Measurements from ENCODE around the gene CYTH3. TPM values are rescaled to one million over a fixed set of nuclear protein-coding genes. Genes with fewer than 3 reads are reported as not detected.

CYTH3 gene, protein sequence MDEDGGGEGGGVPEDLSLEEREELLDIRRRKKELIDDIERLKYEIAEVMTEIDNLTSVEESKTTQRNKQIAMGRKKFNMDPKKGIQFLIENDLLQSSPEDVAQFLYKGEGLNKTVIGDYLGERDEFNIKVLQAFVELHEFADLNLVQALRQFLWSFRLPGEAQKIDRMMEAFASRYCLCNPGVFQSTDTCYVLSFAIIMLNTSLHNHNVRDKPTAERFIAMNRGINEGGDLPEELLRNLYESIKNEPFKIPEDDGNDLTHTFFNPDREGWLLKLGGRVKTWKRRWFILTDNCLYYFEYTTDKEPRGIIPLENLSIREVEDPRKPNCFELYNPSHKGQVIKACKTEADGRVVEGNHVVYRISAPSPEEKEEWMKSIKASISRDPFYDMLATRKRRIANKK
- total RNA-seq (2022): 27.8 and 29.1 TPM in 2 replicates
- Bru-seq, nascent RNA: percentile 66 among the genes with signal in this experiment
- BruChase-seq, experiment 1, labeled RNA remaining after a 2-hour chase: percentile 71 among the genes with signal in this experiment
- percentile 73 among the genes with signal in this experiment for BruChase-seq, experiment 2, labeled RNA remaining after a 6-hour chase
- long read RNA-seq, full-length matches to known transcripts: 13 of 25 reads
- long read RNA-seq, partial matches to known transcripts: 5 of 25 reads
- long read RNA-seq, other reads (novel, unspliced or antisense): 7 of 25 reads

DNA sequence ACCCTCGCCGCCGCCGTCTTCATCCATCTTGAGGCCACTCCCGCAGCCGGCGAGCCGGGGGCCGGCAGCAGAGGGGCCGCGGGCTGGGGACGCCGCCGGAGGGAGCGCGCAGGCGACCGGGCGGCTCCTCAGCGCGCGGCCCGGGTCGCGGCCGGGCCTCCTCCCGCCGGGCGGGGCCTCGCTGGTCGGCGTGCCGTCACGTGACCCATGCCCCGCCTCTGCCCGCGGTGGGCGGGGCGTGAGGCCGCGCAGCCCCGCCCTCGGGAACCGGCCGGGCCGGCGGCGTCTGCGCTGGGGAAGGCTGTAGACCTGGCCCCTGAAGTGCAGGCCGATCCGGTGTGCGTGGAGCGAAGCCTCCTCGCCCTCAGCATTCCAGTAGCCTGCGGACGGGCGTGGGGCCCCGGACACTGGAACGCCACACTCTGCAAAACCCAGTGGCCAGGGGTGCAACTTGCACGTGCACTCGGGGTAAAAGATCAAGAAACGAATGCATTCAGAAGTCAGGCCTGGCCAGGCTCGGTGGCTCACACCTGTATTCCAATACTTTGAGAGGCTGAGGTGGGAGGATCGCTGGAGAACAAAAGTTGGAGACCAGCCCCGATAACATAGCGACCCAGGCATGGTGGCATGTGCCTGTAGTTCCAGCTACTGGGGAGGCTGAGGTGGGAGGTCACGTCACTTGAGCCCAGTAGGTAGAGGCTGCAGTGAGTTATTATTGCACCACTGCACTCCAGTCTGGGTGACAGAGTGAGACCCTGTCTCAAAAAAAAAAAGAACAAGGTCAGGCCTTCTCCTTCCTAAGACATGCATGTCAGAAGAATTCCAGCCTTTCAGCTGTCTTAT lies at the start of gene CYTH3:
CYTH3 (minus strand) TSS at position 144 of the 843 bp plus-strand sequence; CDS start at position 27, 117 bp downstream.
- H3K27ac Mint-ChIP-seq (ENCODE audit: unreplicated experiment): peak within 1 kb of the TSS; percentile 88
- CTCF ChIA-PET: no interaction called here
- no peaks in the 10 kb centered on the region for H3K9me3 ChIP-seq
- H3K27me3 ChIP-seq (replicated peaks; ENCODE audit: control insufficient read depth, insufficient read depth, low read length): no peaks in the 10 kb centered on the region
- peaks cover 42% of the 10 kb centered on the region for H3K4me1 Mint-ChIP-seq (ENCODE audit: low read depth, unreplicated experiment)
- H3K27me3 Mint-ChIP-seq (ENCODE audit: insufficient read depth, unreplicated experiment): peaks cover 5% of the 10 kb centered on the region
- no TSS peak for BruUV-seq (replicated peaks)
- DNase-seq: peak; percentile 81 to 95
- intact Hi-C loops (cut with micrococcal nuclease; ENCODE audit: unreplicated experiment): no loop called here
- peaks cover 71% of the 10 kb centered on the region for H3K4me1 ChIP-seq
- TF ChIP-seq, protein P1, sequence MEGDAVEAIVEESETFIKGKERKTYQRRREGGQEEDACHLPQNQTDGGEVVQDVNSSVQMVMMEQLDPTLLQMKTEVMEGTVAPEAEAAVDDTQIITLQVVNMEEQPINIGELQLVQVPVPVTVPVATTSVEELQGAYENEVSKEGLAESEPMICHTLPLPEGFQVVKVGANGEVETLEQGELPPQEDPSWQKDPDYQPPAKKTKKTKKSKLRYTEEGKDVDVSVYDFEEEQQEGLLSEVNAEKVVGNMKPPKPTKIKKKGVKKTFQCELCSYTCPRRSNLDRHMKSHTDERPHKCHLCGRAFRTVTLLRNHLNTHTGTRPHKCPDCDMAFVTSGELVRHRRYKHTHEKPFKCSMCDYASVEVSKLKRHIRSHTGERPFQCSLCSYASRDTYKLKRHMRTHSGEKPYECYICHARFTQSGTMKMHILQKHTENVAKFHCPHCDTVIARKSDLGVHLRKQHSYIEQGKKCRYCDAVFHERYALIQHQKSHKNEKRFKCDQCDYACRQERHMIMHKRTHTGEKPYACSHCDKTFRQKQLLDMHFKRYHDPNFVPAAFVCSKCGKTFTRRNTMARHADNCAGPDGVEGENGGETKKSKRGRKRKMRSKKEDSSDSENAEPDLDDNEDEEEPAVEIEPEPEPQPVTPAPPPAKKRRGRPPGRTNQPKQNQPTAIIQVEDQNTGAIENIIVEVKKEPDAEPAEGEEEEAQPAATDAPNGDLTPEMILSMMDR (IDR thresholded peaks at IDR 0.05; ENCODE audit: insufficient read depth in 1 of 2, low read depth in 1 of 2, low read length in 1 of 2, severe bottlenecking in 1 of 2, unreplicated experiment in 1 of 2): no peak
- H3K4me3 Mint-ChIP-seq (ENCODE audit: unreplicated experiment): peak within 1 kb of the TSS; percentile 99
- peaks cover 7% of the 10 kb centered on the region for H3K9me3 Mint-ChIP-seq (ENCODE audit: unreplicated experiment)
- POLR2A ChIA-PET: no interaction called here
- peaks cover 34% of the 10 kb centered on the region for H3K36me3 Mint-ChIP-seq (ENCODE audit: insufficient read depth, unreplicated experiment)
- peak within 1 kb of the TSS; percentile 79 for H3K4me3 ChIP-seq (ENCODE audit: low read depth, low read length)
- no peaks in the 10 kb centered on the region for H3K36me3 ChIP-seq (ENCODE audit: control insufficient read depth, insufficient read depth, low read length)

DNA sequence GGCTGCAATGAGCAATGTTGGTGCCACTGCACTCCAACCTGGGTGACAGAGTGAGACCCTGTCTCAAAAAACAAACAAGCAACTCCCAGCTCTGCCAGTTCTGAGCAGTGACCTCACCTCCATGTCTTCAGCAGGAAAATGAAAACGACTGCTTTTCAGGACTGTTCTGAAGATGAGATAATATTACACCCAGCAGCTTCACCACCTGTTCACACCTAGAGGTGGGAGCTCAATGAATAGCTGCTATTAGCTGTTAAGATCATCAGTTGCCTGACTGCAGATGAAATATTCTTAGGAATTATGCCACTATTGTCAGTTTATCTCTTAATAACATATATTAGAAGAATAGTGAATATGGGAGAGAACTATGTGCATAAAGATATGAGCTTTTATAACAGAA lies 48.4 kb upstream of the CYTH3 start:
- no peaks in the 10 kb centered on the region for H3K27me3 ChIP-seq (replicated peaks; ENCODE audit: control insufficient read depth, insufficient read depth, low read length)
- no peak overlapping the region for H3K4me3 ChIP-seq (ENCODE audit: low read depth, low read length)
- no peaks in the 10 kb centered on the region for H3K9me3 ChIP-seq
- Mint-ChIP-seq H3K4me3 (ENCODE audit: unreplicated experiment) (no peak overlapping the region), H3K36me3 (ENCODE audit: insufficient read depth, unreplicated experiment) (no peaks in the 10 kb centered on the region), H3K27me3 (ENCODE audit: insufficient read depth, unreplicated experiment) (no peaks in the 10 kb centered on the region), H3K4me1 (ENCODE audit: low read depth, unreplicated experiment) (peaks cover 5% of the 10 kb centered on the region), H3K27ac (ENCODE audit: unreplicated experiment) (no peak overlapping the region), H3K9me3 (ENCODE audit: unreplicated experiment) (no peaks in the 10 kb centered on the region)
- POLR2A ChIA-PET: no interaction called here
- intact Hi-C loops (cut with micrococcal nuclease; ENCODE audit: unreplicated experiment): loop anchor here (5.0 kb wide), 1 partner anchor 53 kb away; no protein-coding TSS in a partner anchor
- DNase-seq: no peak
- CTCF ChIA-PET: interaction anchor here (0.5 to 1.2 kb wide), 3 partner anchors 161 to 464 kb away, joined by 3 to 5 read pairs (median 3); no protein-coding TSS in a partner anchor
- H3K36me3 ChIP-seq (ENCODE audit: control insufficient read depth, insufficient read depth, low read length): no peaks in the 10 kb centered on the region
- BruUV-seq (replicated peaks): no TSS peak
- no peaks in the 10 kb centered on the region for H3K4me1 ChIP-seq
- TF ChIP-seq, protein P1 (IDR thresholded peaks at IDR 0.05; ENCODE audit: insufficient read depth in 1 of 2, low read depth in 1 of 2, low read length in 1 of 2, severe bottlenecking in 1 of 2, unreplicated experiment in 1 of 2): no peak
